ENCODE measurements around the gene DCDC1.

Gene DCDC1

GRCh38 chr11:30991376-30991775, 378.2 kb downstream of the DCDC1 start:
- TF ChIP-seq, protein P1, sequence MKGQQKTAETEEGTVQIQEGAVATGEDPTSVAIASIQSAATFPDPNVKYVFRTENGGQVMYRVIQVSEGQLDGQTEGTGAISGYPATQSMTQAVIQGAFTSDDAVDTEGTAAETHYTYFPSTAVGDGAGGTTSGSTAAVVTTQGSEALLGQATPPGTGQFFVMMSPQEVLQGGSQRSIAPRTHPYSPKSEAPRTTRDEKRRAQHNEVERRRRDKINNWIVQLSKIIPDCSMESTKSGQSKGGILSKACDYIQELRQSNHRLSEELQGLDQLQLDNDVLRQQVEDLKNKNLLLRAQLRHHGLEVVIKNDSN (IDR thresholded peaks at IDR 0.05), result no peak
- TF ChIP-seq RAD21 (IDR thresholded peaks at IDR 0.05; ENCODE audit: low read depth) (no peak), TEAD4 (IDR thresholded peaks at IDR 0.05) (no peak), ZBTB7A (IDR thresholded peaks at IDR 0.05; ENCODE audit: low read depth) (no peak), EP300 (IDR thresholded peaks at IDR 0.05; ENCODE audit: borderline replicate concordance) (no peak)
- TF ChIP-seq, protein P2, sequence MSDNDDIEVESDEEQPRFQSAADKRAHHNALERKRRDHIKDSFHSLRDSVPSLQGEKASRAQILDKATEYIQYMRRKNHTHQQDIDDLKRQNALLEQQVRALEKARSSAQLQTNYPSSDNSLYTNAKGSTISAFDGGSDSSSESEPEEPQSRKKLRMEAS (IDR thresholded peaks at IDR 0.05), result no peak

GRCh38 chr11:30990625-30991296, 378.8 kb downstream of the DCDC1 start:
- TF ChIP-seq YY1 (IDR thresholded peaks at IDR 0.05; ENCODE audit: low read depth), result no peak
- no peak for TF ChIP-seq CEBPB (IDR thresholded peaks at IDR 0.05)
- TF ChIP-seq RAD21 (IDR thresholded peaks at IDR 0.05; ENCODE audit: low read depth), result no peak
- TF ChIP-seq EGR1 (IDR thresholded peaks at IDR 0.05), result no peak
- TF ChIP-seq TAF1 (IDR thresholded peaks at IDR 0.05; ENCODE audit: low read depth), result no peak
- TF ChIP-seq CREB1 (IDR thresholded peaks at IDR 0.05; ENCODE audit: low read depth), result no peak
- TF ChIP-seq, protein P2 (IDR thresholded peaks at IDR 0.05), result no peak
- no peak for TF ChIP-seq TCF12 (IDR thresholded peaks at IDR 0.05; ENCODE audit: low read depth)
- no peak for TF ChIP-seq TEAD4 (IDR thresholded peaks at IDR 0.05)

- TF ChIP-seq, protein P3, sequence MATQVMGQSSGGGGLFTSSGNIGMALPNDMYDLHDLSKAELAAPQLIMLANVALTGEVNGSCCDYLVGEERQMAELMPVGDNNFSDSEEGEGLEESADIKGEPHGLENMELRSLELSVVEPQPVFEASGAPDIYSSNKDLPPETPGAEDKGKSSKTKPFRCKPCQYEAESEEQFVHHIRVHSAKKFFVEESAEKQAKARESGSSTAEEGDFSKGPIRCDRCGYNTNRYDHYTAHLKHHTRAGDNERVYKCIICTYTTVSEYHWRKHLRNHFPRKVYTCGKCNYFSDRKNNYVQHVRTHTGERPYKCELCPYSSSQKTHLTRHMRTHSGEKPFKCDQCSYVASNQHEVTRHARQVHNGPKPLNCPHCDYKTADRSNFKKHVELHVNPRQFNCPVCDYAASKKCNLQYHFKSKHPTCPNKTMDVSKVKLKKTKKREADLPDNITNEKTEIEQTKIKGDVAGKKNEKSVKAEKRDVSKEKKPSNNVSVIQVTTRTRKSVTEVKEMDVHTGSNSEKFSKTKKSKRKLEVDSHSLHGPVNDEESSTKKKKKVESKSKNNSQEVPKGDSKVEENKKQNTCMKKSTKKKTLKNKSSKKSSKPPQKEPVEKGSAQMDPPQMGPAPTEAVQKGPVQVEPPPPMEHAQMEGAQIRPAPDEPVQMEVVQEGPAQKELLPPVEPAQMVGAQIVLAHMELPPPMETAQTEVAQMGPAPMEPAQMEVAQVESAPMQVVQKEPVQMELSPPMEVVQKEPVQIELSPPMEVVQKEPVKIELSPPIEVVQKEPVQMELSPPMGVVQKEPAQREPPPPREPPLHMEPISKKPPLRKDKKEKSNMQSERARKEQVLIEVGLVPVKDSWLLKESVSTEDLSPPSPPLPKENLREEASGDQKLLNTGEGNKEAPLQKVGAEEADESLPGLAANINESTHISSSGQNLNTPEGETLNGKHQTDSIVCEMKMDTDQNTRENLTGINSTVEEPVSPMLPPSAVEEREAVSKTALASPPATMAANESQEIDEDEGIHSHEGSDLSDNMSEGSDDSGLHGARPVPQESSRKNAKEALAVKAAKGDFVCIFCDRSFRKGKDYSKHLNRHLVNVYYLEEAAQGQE (IDR thresholded peaks at IDR 0.05; ENCODE audit: low read depth), result no peak
- TF ChIP-seq EGR1 (IDR thresholded peaks at IDR 0.05) (no peak), TCF12 (IDR thresholded peaks at IDR 0.05; ENCODE audit: low read depth) (no peak), FOXM1 (IDR thresholded peaks at IDR 0.05; ENCODE audit: borderline replicate concordance, low read depth) (no peak)
- TF ChIP-seq, protein P2 (IDR thresholded peaks at IDR 0.05), result no peak
These were observed 381.7 kb downstream of the DCDC1 start for GRCh38 chr11:30987819-30988218.

- TF ChIP-seq CEBPB (IDR thresholded peaks at IDR 0.05) (no peak), EGR1 (IDR thresholded peaks at IDR 0.05) (no peak), ZBTB7A (IDR thresholded peaks at IDR 0.05; ENCODE audit: low read depth) (no peak), TCF12 (IDR thresholded peaks at IDR 0.05; ENCODE audit: low read depth) (no peak), TAF1 (IDR thresholded peaks at IDR 0.05; ENCODE audit: low read depth) (no peak), NFIC (IDR thresholded peaks at IDR 0.05) (no peak), YY1 (IDR thresholded peaks at IDR 0.05; ENCODE audit: low read depth) (no peak), CREB1 (IDR thresholded peaks at IDR 0.05; ENCODE audit: low read depth) (no peak), RAD21 (IDR thresholded peaks at IDR 0.05; ENCODE audit: low read depth) (no peak), FOXM1 (IDR thresholded peaks at IDR 0.05; ENCODE audit: borderline replicate concordance, low read depth) (no peak), EP300 (IDR thresholded peaks at IDR 0.05; ENCODE audit: borderline replicate concordance) (no peak), TEAD4 (IDR thresholded peaks at IDR 0.05) (no peak)
- TF ChIP-seq, protein P3 (IDR thresholded peaks at IDR 0.05; ENCODE audit: low read depth), result no peak
- TF ChIP-seq, protein P1 (IDR thresholded peaks at IDR 0.05), result no peak
- TF ChIP-seq, protein P2 (IDR thresholded peaks at IDR 0.05), result no peak
These were observed 384.0 kb downstream of the DCDC1 start for GRCh38 chr11:30985536-30985935.

- TF ChIP-seq, protein P2 (IDR thresholded peaks at IDR 0.05), result no peak
- TF ChIP-seq RAD21 (IDR thresholded peaks at IDR 0.05; ENCODE audit: low read depth), result no peak
- TF ChIP-seq, protein P1 (IDR thresholded peaks at IDR 0.05), result no peak
- no peak for TF ChIP-seq CREB1 (IDR thresholded peaks at IDR 0.05; ENCODE audit: low read depth)
- no peak for TF ChIP-seq NFIC (IDR thresholded peaks at IDR 0.05)
- TF ChIP-seq ZBTB7A (IDR thresholded peaks at IDR 0.05; ENCODE audit: low read depth), result no peak
- TF ChIP-seq TEAD4 (IDR thresholded peaks at IDR 0.05), result no peak
- TF ChIP-seq EGR1 (IDR thresholded peaks at IDR 0.05), result no peak
- TF ChIP-seq TCF12 (IDR thresholded peaks at IDR 0.05; ENCODE audit: low read depth), result no peak
- TF ChIP-seq FOXM1 (IDR thresholded peaks at IDR 0.05; ENCODE audit: borderline replicate concordance, low read depth), result no peak
- no peak for TF ChIP-seq CEBPB (IDR thresholded peaks at IDR 0.05)
- no peak for TF ChIP-seq YY1 (IDR thresholded peaks at IDR 0.05; ENCODE audit: low read depth)
- TF ChIP-seq, protein P3 (IDR thresholded peaks at IDR 0.05; ENCODE audit: low read depth), result no peak
- no peak for TF ChIP-seq EP300 (IDR thresholded peaks at IDR 0.05; ENCODE audit: borderline replicate concordance)
- TF ChIP-seq TAF1 (IDR thresholded peaks at IDR 0.05; ENCODE audit: low read depth), result no peak
These were observed 384.7 kb downstream of the DCDC1 start for GRCh38 chr11:30984827-30985226.

Measured in Ishikawa (cell line).